ENCODE measurements around the gene GUCY2D. TPM values are rescaled to one million over a fixed set of nuclear protein-coding genes. Genes with fewer than 3 reads are reported as not detected.

GUCY2D gene
- total RNA-seq, 2 experiments from 2014 or later, result not detected

GRCh38 chr17:7992516-7992915 is 9.9 kb upstream of the GUCY2D start:
- no TSS peak for BruUV-seq (replicated peaks)

GRCh38 chr17:7992924-7993323 is 9.5 kb upstream of the GUCY2D start:
- no peaks in the 10 kb centered on the region for H3K36me3 ChIP-seq (ENCODE audit: insufficient read depth, low read length)
- no peaks in the 10 kb centered on the region for H3K79me2 ChIP-seq (ENCODE audit: insufficient read depth, low read depth, low read length)
- H3K4me3 ChIP-seq (ENCODE audit: low read depth, low read length, poor library complexity, severe bottlenecking), result no peak overlapping the region
- ChIA-PET POLR2A (interaction anchor here (1.1 kb wide), 1 partner anchor 9 kb away, joined by 3 read pairs; the partner anchor contains the start of gene GUCY2D), CTCF (ENCODE audit: unreplicated experiment) (no interaction called here)
- no peaks in the 10 kb centered on the region for H3K9me3 ChIP-seq (ENCODE audit: low read length)
- DNase-seq (ENCODE audit: low spot score), result peak; percentile 26
- H3K9me2 ChIP-seq (ENCODE audit: insufficient read depth, low read length), result no peaks in the 10 kb centered on the region
- H3K27ac ChIP-seq (ENCODE audit: low read depth, low read length, poor library complexity, severe bottlenecking), result no peak overlapping the region
- BruUV-seq (replicated peaks), result no TSS peak
- H3K4me1 ChIP-seq (ENCODE audit: insufficient read depth, low read length, poor library complexity, severe bottlenecking), result peaks cover 23% of the 10 kb centered on the region
- H3K4me2 ChIP-seq (ENCODE audit: low read length), result no peak overlapping the region
- TF ChIP-seq CTCF (conservative IDR thresholded peaks at IDR 0.05; ENCODE audit: low read length), result no peak
- TF ChIP-seq EZH2phosphoT487 (IDR thresholded peaks at IDR 0.05; ENCODE audit: borderline replicate concordance, low read depth, low read length), result no peak
- intact Hi-C loops (cut with micrococcal nuclease; ENCODE audit: unreplicated experiment), result loop anchor here (5.0 kb wide), 1 partner anchor 251 kb away; no protein-coding TSS in a partner anchor
- no peaks in the 10 kb centered on the region for H4K20me1 ChIP-seq (ENCODE audit: insufficient read depth, low read length)
- no peak overlapping the region for H2AFZ ChIP-seq (ENCODE audit: low read length)

More at GRCh38 chr17:7992516-7992915, 9.9 kb upstream of the GUCY2D start:
- no peak for DNase-seq (ENCODE audit: low spot score)
- Histone ChIP-seq H2AFZ (ENCODE audit: low read length) (no peak overlapping the region), H3K4me2 (ENCODE audit: low read length) (no peak overlapping the region), H4K20me1 (ENCODE audit: insufficient read depth, low read length) (no peaks in the 10 kb centered on the region), H3K36me3 (ENCODE audit: insufficient read depth, low read length) (no peaks in the 10 kb centered on the region), H3K9me3 (ENCODE audit: low read length) (no peaks in the 10 kb centered on the region), H3K4me1 (ENCODE audit: insufficient read depth, low read length, poor library complexity, severe bottlenecking) (peaks cover 22% of the 10 kb centered on the region), H3K9me2 (ENCODE audit: insufficient read depth, low read length) (no peaks in the 10 kb centered on the region), H3K4me3 (ENCODE audit: low read depth, low read length, poor library complexity, severe bottlenecking) (no peak overlapping the region), H3K79me2 (ENCODE audit: insufficient read depth, low read depth, low read length) (no peaks in the 10 kb centered on the region), H3K27ac (ENCODE audit: low read depth, low read length, poor library complexity, severe bottlenecking) (no peak overlapping the region)
- ChIA-PET POLR2A (interaction anchor here (1.1 kb wide), 1 partner anchor 9 kb away, joined by 3 read pairs; the partner anchor contains the start of gene GUCY2D), CTCF (ENCODE audit: unreplicated experiment) (no interaction called here)
- intact Hi-C loops (cut with micrococcal nuclease; ENCODE audit: unreplicated experiment), result loop anchor here (5.0 kb wide), 1 partner anchor 250 kb away; no protein-coding TSS in a partner anchor
- TF ChIP-seq EZH2phosphoT487 (IDR thresholded peaks at IDR 0.05; ENCODE audit: borderline replicate concordance, low read depth, low read length) (no peak), CTCF (conservative IDR thresholded peaks at IDR 0.05; ENCODE audit: low read length) (no peak)

- H3K9me3 ChIP-seq (ENCODE audit: low read length), result no peaks in the 10 kb centered on the region
- no peak overlapping the region for H3K4me2 ChIP-seq (ENCODE audit: low read length)
- intact Hi-C loops (cut with micrococcal nuclease; ENCODE audit: unreplicated experiment), result loop anchor here (5.0 kb wide), 1 partner anchor 252 kb away; no protein-coding TSS in a partner anchor
- H3K4me3 ChIP-seq (ENCODE audit: low read depth, low read length, poor library complexity, severe bottlenecking), result no peak overlapping the region
- H3K9me2 ChIP-seq (ENCODE audit: insufficient read depth, low read length), result no peaks in the 10 kb centered on the region
- no peak overlapping the region for H3K27ac ChIP-seq (ENCODE audit: low read depth, low read length, poor library complexity, severe bottlenecking)
- TF ChIP-seq CTCF (conservative IDR thresholded peaks at IDR 0.05; ENCODE audit: low read length) (no peak), EZH2phosphoT487 (IDR thresholded peaks at IDR 0.05; ENCODE audit: borderline replicate concordance, low read depth, low read length) (no peak)
- H2AFZ ChIP-seq (ENCODE audit: low read length), result no peak overlapping the region
- H4K20me1 ChIP-seq (ENCODE audit: insufficient read depth, low read length), result no peaks in the 10 kb centered on the region
- ChIA-PET POLR2A (no interaction called here), CTCF (ENCODE audit: unreplicated experiment) (no interaction called here)
- peaks cover 19% of the 10 kb centered on the region for H3K4me1 ChIP-seq (ENCODE audit: insufficient read depth, low read length, poor library complexity, severe bottlenecking)
- H3K36me3 ChIP-seq (ENCODE audit: insufficient read depth, low read length), result no peaks in the 10 kb centered on the region
- H3K79me2 ChIP-seq (ENCODE audit: insufficient read depth, low read depth, low read length), result no peaks in the 10 kb centered on the region
- DNase-seq (ENCODE audit: low spot score), result no peak
- BruUV-seq (replicated peaks), result no TSS peak
Observed at GRCh38 chr17:7993972-7994589, 8.3 kb upstream of the GUCY2D start.

Measured in OCI-LY7 (cell line).